Mammary epithelial cell (primary cell): ENCODE measurements around the gene SWSAP1.

Source experiments
- EZH2 ChIP-seq: IDR thresholded peaks from 2 replicates; pipeline ENCODE4 v1.6.1; 2012; ENCODE audit warnings: low read length, inconsistent platforms, borderline replicate concordance
- TF ChIP-seq, protein P1 (sequence below), 2 donors: IDR thresholded peaks in 1 of 2; conservative IDR thresholded peaks in 1 of 2; 2 replicates each; pipeline ENCODE4 v1.5.1; 2011 to 2012; ENCODE audit warnings: inconsistent platforms in 2 of 2, low read length in 2 of 2, mild to moderate bottlenecking in 2 of 2, control low read depth in 1 of 2, low read depth in 1 of 2; ENCODE audit not compliant: insufficient read depth in 1 of 2; ENCODE audit errors: extremely low read depth in 1 of 2

DNA sequence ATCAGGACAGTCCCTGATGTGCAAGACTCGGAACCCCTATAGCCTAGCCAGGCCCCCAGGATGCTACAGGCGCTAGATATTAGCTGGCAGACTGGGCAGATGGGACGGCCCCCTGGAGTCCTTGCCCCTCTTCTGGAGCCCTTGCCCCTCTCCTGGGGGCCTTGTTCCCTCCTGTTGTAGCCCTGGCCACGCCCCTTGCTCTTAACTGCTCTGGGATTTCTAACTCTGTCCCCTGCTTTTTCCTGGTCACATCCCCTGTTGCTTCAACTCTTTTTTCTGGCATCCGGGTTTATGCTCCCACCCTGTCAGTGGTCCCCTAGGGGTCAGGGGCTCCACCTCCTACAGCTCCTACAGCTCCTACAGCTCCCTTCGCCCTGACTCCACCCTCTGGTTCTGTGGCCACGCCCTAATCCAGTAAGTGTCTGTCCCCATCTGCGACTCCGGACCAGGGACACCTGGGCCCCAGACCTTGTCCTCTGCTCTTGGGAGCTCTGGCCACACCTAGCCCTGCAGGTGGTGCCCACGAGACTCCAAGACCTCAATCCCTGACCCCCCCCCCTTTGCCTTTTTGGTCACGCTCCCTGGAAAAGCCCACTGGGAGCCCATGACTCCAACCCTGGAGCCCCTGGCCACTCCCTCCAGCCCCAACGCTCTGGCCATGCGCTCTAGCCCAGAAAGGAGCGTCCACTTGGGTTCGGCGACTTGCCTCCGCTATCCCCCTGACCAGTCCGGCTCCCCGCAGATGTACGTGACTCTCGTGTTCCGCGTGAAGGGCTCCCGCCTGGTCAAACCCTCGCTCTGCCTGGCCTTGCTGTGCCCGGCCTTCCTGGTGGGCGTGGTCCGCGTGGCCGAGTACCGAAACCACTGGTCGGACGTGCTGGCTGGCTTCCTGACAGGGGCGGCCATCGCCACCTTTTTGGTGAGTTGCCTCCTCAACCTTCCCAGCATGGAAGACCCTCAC, 12.4 kb upstream of the SWSAP1 start:
- TF ChIP-seq, protein P1, sequence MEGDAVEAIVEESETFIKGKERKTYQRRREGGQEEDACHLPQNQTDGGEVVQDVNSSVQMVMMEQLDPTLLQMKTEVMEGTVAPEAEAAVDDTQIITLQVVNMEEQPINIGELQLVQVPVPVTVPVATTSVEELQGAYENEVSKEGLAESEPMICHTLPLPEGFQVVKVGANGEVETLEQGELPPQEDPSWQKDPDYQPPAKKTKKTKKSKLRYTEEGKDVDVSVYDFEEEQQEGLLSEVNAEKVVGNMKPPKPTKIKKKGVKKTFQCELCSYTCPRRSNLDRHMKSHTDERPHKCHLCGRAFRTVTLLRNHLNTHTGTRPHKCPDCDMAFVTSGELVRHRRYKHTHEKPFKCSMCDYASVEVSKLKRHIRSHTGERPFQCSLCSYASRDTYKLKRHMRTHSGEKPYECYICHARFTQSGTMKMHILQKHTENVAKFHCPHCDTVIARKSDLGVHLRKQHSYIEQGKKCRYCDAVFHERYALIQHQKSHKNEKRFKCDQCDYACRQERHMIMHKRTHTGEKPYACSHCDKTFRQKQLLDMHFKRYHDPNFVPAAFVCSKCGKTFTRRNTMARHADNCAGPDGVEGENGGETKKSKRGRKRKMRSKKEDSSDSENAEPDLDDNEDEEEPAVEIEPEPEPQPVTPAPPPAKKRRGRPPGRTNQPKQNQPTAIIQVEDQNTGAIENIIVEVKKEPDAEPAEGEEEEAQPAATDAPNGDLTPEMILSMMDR (conservative IDR thresholded peaks at IDR 0.05 in 1 of 2, IDR thresholded peaks at IDR 0.05 in 1 of 2; ENCODE audit: extremely low read depth in 1 of 2, insufficient read depth in 1 of 2, low read depth in 1 of 2, low read length in 2 of 2), result no peak
- TF ChIP-seq EZH2, result no peak
